Articular chondrocyte of knee joint (primary cell): Measurements from ENCODE around the gene ZNF28. TPM values are rescaled to one million over a fixed set of nuclear protein-coding genes. Genes with fewer than 3 reads are reported as not detected.

Source experiments
- total RNA-seq: library from RNA; depleted of rRNA; stranded (reverse); fragments of >200 nt; gene quantifications from 2 replicates; pipeline ENCODE4 v1.2.3, GENCODE V29; 2012

ZNF28 gene
- 14.8 and 18.6 TPM in 2 replicates for total RNA-seq

GRCh38 chr19:52821204-52821960, at the start of gene ZNF28:
Gene ZNF28 (minus strand): TSS chr19:52821633. CDS start chr19:52817958, 3,675 bp downstream.

GRCh38 chr19:52857378-52858191, 36.2 kb upstream of the ZNF28 start, which contains the start of gene ZNF468:
Gene ZNF468 (minus strand): TSS chr19:52857619. CDS start chr19:52854272, 3,347 bp downstream.

GRCh38 chr19:52786464-52787354, 34.7 kb downstream of the ZNF28 start, which contains the start of gene ZNF600:
Gene ZNF600 (minus strand): TSS chr19:52786791. CDS start chr19:52778888, 7,903 bp downstream.

Other genes with a start within 250 kb of the ZNF28 start
- gene ZNF83, start 183.3 kb downstream of the ZNF28 start, total RNA-seq, result 52.1 and 74.2 TPM in 2 replicates
- gene ZNF611, start 86.6 kb downstream of the ZNF28 start, total RNA-seq, result 13.3 and 15.9 TPM in 2 replicates
- gene ZNF600, start 34.8 kb downstream of the ZNF28 start, total RNA-seq, result 6.8 and 13.5 TPM in 2 replicates
- 24.3 and 29.9 TPM in 2 replicates for gene ZNF468, start 36.0 kb upstream of the ZNF28 start, total RNA-seq
- gene ZNF320, start 76.0 kb upstream of the ZNF28 start, total RNA-seq, result 11.8 and 18.4 TPM in 2 replicates
- 3.9 and 6.2 TPM in 2 replicates for gene ZNF888, start 101.8 kb upstream of the ZNF28 start, total RNA-seq
- 7.7 and 12.8 TPM in 2 replicates for gene ZNF816, start 141.2 kb upstream of the ZNF28 start, total RNA-seq
- not detected in 2 replicates for gene ERVV-1, start 192.3 kb upstream of the ZNF28 start, total RNA-seq
- not detected in 2 replicates for gene ERVV-2, start 223.1 kb upstream of the ZNF28 start, total RNA-seq